GM21737 (cell line): ENCODE results near the gene METTL1.

ENCODE experiments used
- ATAC-seq: cut with Tn5 transposase; IDR thresholded peaks from one replicate; pipeline ENCODE4 v1.9.1; 2021; ENCODE audit warnings: mild to moderate bottlenecking, moderate library complexity; ENCODE audit not compliant: unreplicated experiment

METTL1 gene

GRCh38 chr12:57755454-57756372 is 16.2 kb downstream of the METTL1 start:
- no peak for ATAC-seq

- no peak for ATAC-seq
Observed at GRCh38 chr12:57755194-57755453, 16.8 kb downstream of the METTL1 start.

GRCh38 chr12:57754411-57755193 is 17.3 kb downstream of the METTL1 start, which contains the start of gene MARCHF9:
Gene MARCHF9 (plus strand): TSS chr12:57755103. CDS start chr12:57755529, 426 bp downstream.
- ATAC-seq, result peak; percentile 34

- ATAC-seq, result no peak
Observed at GRCh38 chr12:57753756-57754337, 18.1 kb downstream of the METTL1 start.

- no peak for ATAC-seq
Observed at GRCh38 chr12:57752668-57753000, 19.3 kb downstream of the METTL1 start.

GRCh38 chr12:57751788-57752667 is 19.9 kb downstream of the METTL1 start, which contains the start of gene CDK4:
Gene CDK4 (minus strand): TSS chr12:57752310. CDS start chr12:57751717, 593 bp downstream.
- peak; percentile 61 for ATAC-seq

- no peak for ATAC-seq
Observed at GRCh38 chr12:57751432-57751787, 20.5 kb downstream of the METTL1 start.

GRCh38 chr12:57750561-57751431 is 21.1 kb downstream of the METTL1 start:
- ATAC-seq, result no peak

GRCh38 chr12:57749061-57749460 is 22.8 kb downstream of the METTL1 start:
- ATAC-seq, result no peak

GRCh38 chr12:57746025-57746424 is 25.9 kb downstream of the METTL1 start:
- ATAC-seq, result no peak

GRCh38 chr12:57745485-57745881 is 26.4 kb downstream of the METTL1 start:
- no peak for ATAC-seq

GRCh38 chr12:57744777-57745484 is 27.0 kb downstream of the METTL1 start, which contains the start of gene TSPAN31:
Gene TSPAN31 (plus strand): TSS chr12:57745039. CDS start chr12:57745155, 116 bp downstream.
- ATAC-seq, result peak; percentile 74

- ATAC-seq, result peak; percentile 37
Observed at GRCh38 chr12:57744194-57744776, 27.6 kb downstream of the METTL1 start.

GRCh38 chr12:57743769-57744168 is 28.1 kb downstream of the METTL1 start:
- no peak for ATAC-seq

GRCh38 chr12:57741844-57742738 is 29.8 kb downstream of the METTL1 start:
- ATAC-seq, result peak; percentile 58

- ATAC-seq, result no peak
Observed at GRCh38 chr12:57741413-57741789, 30.5 kb downstream of the METTL1 start.

- peak; percentile 46 for ATAC-seq
Observed at GRCh38 chr12:57740656-57741412, 31.1 kb downstream of the METTL1 start.
